Osteocyte (in vitro differentiated cells): ENCODE results near the gene CEP85L. TPM values are rescaled to one million over a fixed set of nuclear protein-coding genes. Genes with fewer than 3 reads are reported as not detected.

Experiments used
- DNase-seq: peaks from one replicate; pipeline ENCODE4 v3.0.0; 2021; ENCODE audit warnings: mixed read lengths; ENCODE audit not compliant: unreplicated experiment; ENCODE audit errors: extremely low spot score
- H3K27ac Mint-ChIP-seq: one replicate; pipeline ENCODE4 v1.8.0; 2021; ENCODE audit warnings: mild to moderate bottlenecking, mixed read lengths; ENCODE audit not compliant: unreplicated experiment
- H3K27me3 Mint-ChIP-seq: one replicate; pipeline ENCODE4 v1.8.0; 2021; ENCODE audit warnings: mixed read lengths; ENCODE audit not compliant: unreplicated experiment
- H3K36me3 Mint-ChIP-seq: one replicate; pipeline ENCODE4 v1.8.0; 2021; ENCODE audit warnings: mixed read lengths; ENCODE audit not compliant: unreplicated experiment
- H3K4me1 Mint-ChIP-seq: one replicate; pipeline ENCODE4 v1.8.0; 2021; ENCODE audit warnings: mixed read lengths; ENCODE audit not compliant: unreplicated experiment
- H3K4me3 Mint-ChIP-seq: one replicate; pipeline ENCODE4 v1.8.0; 2021; ENCODE audit warnings: mild to moderate bottlenecking, moderate library complexity, mixed read lengths; ENCODE audit not compliant: unreplicated experiment
- H3K9me3 Mint-ChIP-seq: one replicate; pipeline ENCODE4 v1.8.0; 2021; ENCODE audit warnings: mixed read lengths; ENCODE audit not compliant: unreplicated experiment
- CTCF ChIP-seq: fragments of 200-600 bp; sonication (generic); IDR thresholded peaks from 2 replicates; pipeline ENCODE4 v1.5.0; 2021; ENCODE audit warnings: antibody characterized with exemption, mild to moderate bottlenecking, moderate library complexity
- total RNA-seq: library from RNA; stranded (reverse); gene quantifications from 2 replicates; pipeline ENCODE4 v1.2.1, GENCODE V29; 2021

The CEP85L gene
- total RNA-seq, 1 donor from 2014 or later: 10.4 TPM

DNA sequence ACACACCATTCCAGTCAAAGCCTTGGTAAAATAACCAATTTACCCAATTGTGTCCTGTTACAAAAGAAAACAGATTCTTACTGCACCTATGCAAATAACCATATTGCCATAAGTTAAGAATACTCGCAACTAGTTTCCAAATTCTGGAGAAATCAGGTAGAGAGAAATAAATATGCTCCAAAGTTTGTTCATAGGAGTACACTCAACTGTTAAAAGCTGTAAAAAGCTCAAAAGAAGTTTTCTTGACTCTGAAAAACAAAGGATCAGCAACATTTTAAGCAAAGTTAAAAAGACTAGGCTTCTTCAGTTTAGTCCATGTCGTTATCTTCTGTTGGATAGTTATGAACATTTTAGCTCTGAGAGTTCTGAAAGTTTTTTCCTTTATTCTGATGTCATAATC is 48.0 kb downstream of the CEP85L start:
- H3K4me3 Mint-ChIP-seq: no peak overlapping the region
- DNase-seq: no peak
- peaks cover 2% of the 10 kb centered on the region for H3K36me3 Mint-ChIP-seq
- no peak for TF ChIP-seq CTCF
- no peaks in the 10 kb centered on the region for H3K27me3 Mint-ChIP-seq
- H3K9me3 Mint-ChIP-seq: no peaks in the 10 kb centered on the region
- peaks cover 4% of the 10 kb centered on the region for H3K4me1 Mint-ChIP-seq
- H3K27ac Mint-ChIP-seq: no peak overlapping the region

- Mint-ChIP-seq H3K4me3 (no peak overlapping the region), H3K4me1 (peaks cover 4% of the 10 kb centered on the region), H3K9me3 (no peaks in the 10 kb centered on the region), H3K27ac (no peak overlapping the region), H3K36me3 (peaks cover 2% of the 10 kb centered on the region), H3K27me3 (no peaks in the 10 kb centered on the region)
- DNase-seq: no peak
- no peak for TF ChIP-seq CTCF
Observed at GRCh38 chr6:118602300-118602699, 49.1 kb downstream of the CEP85L start.

GRCh38 chr6:118598324-118598723 is 53.1 kb downstream of the CEP85L start:
- Mint-ChIP-seq H3K4me1 (peaks cover 4% of the 10 kb centered on the region), H3K27me3 (no peaks in the 10 kb centered on the region), H3K36me3 (peaks cover under 1% of the 10 kb centered on the region), H3K9me3 (peaks cover 6% of the 10 kb centered on the region), H3K4me3 (no peak overlapping the region), H3K27ac (no peak overlapping the region)
- no peak for TF ChIP-seq CTCF
- DNase-seq: no peak

- no peak overlapping the region for H3K27ac Mint-ChIP-seq
- DNase-seq: no peak
- peaks cover 6% of the 10 kb centered on the region for H3K9me3 Mint-ChIP-seq
- H3K4me1 Mint-ChIP-seq: peaks cover 4% of the 10 kb centered on the region
- TF ChIP-seq CTCF: no peak
- H3K36me3 Mint-ChIP-seq: no peaks in the 10 kb centered on the region
- H3K4me3 Mint-ChIP-seq: no peak overlapping the region
- no peaks in the 10 kb centered on the region for H3K27me3 Mint-ChIP-seq
Observed at GRCh38 chr6:118597636-118598035, 53.8 kb downstream of the CEP85L start.

DNA sequence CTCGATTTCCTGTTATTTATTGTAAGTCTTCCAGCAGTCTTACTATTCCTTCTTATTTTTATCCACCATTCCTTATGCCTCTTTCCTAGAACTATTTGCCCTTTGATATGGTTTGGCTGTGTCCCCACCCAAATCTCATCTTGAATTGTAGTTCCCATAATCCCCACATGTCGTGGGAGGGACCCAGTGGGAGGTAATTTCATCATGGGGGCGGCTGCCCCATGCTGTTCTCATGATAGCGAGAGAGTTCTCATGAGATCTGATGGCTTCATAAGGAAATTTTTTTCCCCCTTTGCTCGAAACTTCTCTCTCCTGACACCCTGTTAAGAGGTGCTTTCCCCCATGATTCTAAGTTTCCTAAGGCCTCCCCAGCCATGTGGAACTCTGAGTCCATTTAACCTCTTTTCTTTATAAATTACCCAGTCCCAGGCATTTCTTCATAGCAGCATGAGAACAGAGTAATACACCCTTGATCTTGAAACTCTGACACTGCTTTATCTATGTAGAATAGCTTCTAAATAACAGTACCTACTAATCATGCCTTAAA is 54.5 kb downstream of the CEP85L start:
- no peak overlapping the region for H3K4me3 Mint-ChIP-seq
- peaks cover 7% of the 10 kb centered on the region for H3K4me1 Mint-ChIP-seq
- no peaks in the 10 kb centered on the region for H3K27me3 Mint-ChIP-seq
- no peak for TF ChIP-seq CTCF
- no peak for DNase-seq
- peaks cover 6% of the 10 kb centered on the region for H3K9me3 Mint-ChIP-seq
- H3K27ac Mint-ChIP-seq: no peak overlapping the region
- H3K36me3 Mint-ChIP-seq: no peaks in the 10 kb centered on the region
